Activated naive CD8-positive, alpha-beta T cell (primary cell): ENCODE data around the gene MXD4.

Experiments
- H3K27ac Mint-ChIP-seq: one replicate; pipeline ENCODE4 v1.8.0; 2021; ENCODE audit warnings: mixed read lengths
- H3K27me3 Mint-ChIP-seq: one replicate; pipeline ENCODE4 v1.8.0; 2021; ENCODE audit warnings: mixed read lengths
- H3K36me3 Mint-ChIP-seq: one replicate; pipeline ENCODE4 v1.8.0; 2021; ENCODE audit warnings: mixed read lengths
- H3K4me1 Mint-ChIP-seq: one replicate; pipeline ENCODE4 v1.8.0; 2021; ENCODE audit warnings: low read depth, mixed read lengths
- H3K4me3 Mint-ChIP-seq: one replicate; pipeline ENCODE4 v1.8.0; 2021; ENCODE audit warnings: mild to moderate bottlenecking, mixed read lengths
- H3K9me3 Mint-ChIP-seq: one replicate; pipeline ENCODE4 v1.8.0; 2021; ENCODE audit warnings: low read depth, mixed read lengths

Gene MXD4

DNA sequence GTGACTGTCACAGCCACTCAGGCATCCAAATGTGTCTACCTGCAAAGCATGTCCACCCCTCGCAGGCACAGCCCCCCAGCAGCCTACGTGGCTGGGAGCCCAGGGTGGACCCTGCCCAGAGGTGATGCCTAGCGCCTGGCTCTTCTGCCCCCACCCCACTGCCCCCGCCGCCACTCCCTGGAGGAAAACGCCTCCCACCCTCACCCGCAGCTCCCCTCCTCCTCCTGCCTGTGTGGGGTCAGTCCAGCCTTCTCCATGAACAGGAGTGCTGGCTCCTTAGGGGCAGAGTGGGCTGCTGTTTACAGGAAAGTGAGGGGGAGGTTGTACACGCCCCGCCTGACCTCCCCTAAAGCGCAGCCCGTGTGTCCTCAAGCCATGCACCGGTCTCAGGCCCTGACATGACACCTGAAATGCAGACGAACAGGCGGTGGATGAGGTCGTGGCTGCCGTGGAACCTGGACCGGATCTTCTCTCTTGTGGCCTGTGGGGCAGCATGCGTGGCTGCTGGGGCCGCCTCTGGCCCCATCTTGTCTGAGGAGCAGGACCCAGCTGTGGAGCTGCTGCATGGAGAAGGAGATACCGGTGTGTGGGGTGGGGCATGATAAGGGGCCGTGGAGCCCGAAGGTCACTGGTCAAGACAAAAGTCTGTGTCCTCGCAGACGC lies 11.9 kb upstream of the MXD4 start:
- no peak overlapping the region for H3K4me3 Mint-ChIP-seq
- no peak overlapping the region for H3K27ac Mint-ChIP-seq
- H3K27me3 Mint-ChIP-seq = no peaks in the 10 kb centered on the region
- no peaks in the 10 kb centered on the region for H3K36me3 Mint-ChIP-seq
- no peaks in the 10 kb centered on the region for H3K9me3 Mint-ChIP-seq
- H3K4me1 Mint-ChIP-seq = peaks cover 2% of the 10 kb centered on the region

DNA sequence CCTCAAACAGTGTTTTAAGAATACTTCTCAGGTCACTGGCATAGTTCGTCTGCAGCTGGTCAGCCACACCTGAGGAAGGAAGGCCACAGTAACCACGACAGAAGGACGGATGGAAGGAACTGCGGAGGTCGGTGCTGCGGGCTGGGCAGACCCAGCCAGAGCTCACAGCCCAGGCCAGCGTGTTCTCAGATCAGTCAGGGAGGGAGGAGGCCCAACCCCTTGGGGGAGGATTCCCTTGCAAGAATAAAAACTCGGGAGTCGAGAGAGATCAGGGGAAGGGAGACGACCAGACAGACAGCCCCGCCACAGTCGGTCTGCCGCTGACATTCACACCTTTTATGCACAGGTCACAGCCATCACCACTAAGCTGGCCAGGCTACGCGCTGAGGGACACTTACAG lies 11.3 kb upstream of the MXD4 start:
- Mint-ChIP-seq H3K9me3 (no peaks in the 10 kb centered on the region), H3K27ac (no peak overlapping the region), H3K36me3 (no peaks in the 10 kb centered on the region), H3K4me1 (peaks cover 2% of the 10 kb centered on the region), H3K27me3 (no peaks in the 10 kb centered on the region), H3K4me3 (no peak overlapping the region)

- Mint-ChIP-seq H3K4me1 (peaks cover 2% of the 10 kb centered on the region), H3K36me3 (no peaks in the 10 kb centered on the region), H3K4me3 (no peak overlapping the region), H3K27me3 (no peaks in the 10 kb centered on the region), H3K27ac (no peak overlapping the region), H3K9me3 (no peaks in the 10 kb centered on the region)
Measured at GRCh38 chr4:2272828-2273120, 10.9 kb upstream of the MXD4 start.

DNA sequence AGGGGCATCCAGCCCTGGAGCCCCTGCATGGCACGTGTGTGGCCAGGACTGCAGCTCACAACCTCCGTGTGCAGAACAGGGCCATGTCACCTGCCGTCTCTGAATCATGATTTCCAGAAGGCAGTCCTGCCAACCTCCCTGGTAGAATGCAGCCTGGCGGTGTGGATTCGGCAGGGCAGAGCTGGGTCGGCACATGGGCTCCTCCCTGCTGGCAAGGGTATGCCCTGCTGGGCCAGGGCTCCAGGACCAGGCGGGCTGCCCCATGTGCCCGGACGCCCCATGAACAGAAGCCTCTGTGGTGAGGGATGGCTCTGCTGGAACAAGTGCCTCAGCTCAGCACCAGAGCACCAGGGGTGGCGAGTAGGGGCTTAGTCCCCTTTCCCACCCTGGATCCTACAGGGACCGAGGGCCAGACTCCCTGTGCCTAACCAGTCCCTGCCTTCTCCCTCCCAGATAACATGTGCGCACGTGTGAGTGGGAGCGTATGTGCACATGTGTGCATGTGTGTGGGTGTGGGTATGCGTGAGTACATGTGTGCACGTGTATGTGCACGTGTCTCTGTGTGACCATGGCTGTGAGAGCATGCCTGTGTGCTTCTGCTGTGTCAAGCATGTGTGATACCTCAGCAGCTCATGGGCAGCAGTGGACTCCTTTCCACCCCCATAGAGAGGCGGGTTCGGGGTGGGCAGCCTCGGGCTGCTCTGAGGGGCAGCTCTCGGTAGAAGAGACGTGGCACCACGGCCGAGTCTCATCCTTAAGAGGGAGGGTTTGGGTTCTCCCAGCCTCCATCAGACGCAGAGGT lies 10.3 kb upstream of the MXD4 start:
- Mint-ChIP-seq H3K9me3 (no peaks in the 10 kb centered on the region), H3K27me3 (no peaks in the 10 kb centered on the region), H3K27ac (no peak overlapping the region), H3K36me3 (no peaks in the 10 kb centered on the region), H3K4me1 (peaks cover 2% of the 10 kb centered on the region), H3K4me3 (no peak overlapping the region)

DNA sequence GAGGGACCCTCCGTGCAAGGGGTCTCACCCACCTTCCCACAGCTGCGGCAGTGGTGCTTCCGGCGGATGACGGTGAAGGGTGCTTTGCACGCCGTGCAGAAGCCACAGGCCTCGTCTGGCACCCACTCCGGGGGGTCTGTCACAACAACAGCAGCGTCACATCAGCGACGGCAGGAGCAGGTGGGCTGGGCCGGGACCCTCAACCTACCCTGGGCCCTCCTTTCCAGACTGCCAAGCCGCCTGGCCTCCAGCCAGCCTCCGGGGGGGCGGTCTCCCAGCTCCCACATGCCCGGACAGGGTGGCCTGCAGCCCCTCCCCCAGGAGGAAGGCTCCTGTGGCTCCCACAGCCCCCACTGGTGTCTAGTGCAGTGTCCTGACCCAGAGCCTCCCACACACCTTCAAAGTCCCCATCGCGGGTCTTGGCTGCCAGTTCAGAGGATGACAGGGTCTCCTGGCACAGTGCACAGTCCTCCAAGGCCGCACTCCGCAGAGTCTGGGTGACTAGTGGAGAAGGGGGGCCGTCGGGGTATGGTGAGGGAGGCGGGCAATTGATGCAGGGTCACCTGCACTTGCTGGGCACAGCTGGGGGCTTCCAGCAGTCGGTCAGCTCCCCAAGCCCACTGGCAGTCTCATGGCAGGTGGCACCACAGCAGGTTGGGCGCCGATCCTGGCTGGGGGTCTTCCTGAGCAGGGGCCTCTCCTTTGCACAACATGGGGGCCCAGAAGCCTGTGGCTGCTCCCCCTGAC lies 9.5 kb upstream of the MXD4 start:
- H3K27ac Mint-ChIP-seq = no peak overlapping the region
- no peaks in the 10 kb centered on the region for H3K9me3 Mint-ChIP-seq
- peaks cover 2% of the 10 kb centered on the region for H3K4me1 Mint-ChIP-seq
- H3K36me3 Mint-ChIP-seq = no peaks in the 10 kb centered on the region
- H3K27me3 Mint-ChIP-seq = no peaks in the 10 kb centered on the region
- no peak overlapping the region for H3K4me3 Mint-ChIP-seq

DNA sequence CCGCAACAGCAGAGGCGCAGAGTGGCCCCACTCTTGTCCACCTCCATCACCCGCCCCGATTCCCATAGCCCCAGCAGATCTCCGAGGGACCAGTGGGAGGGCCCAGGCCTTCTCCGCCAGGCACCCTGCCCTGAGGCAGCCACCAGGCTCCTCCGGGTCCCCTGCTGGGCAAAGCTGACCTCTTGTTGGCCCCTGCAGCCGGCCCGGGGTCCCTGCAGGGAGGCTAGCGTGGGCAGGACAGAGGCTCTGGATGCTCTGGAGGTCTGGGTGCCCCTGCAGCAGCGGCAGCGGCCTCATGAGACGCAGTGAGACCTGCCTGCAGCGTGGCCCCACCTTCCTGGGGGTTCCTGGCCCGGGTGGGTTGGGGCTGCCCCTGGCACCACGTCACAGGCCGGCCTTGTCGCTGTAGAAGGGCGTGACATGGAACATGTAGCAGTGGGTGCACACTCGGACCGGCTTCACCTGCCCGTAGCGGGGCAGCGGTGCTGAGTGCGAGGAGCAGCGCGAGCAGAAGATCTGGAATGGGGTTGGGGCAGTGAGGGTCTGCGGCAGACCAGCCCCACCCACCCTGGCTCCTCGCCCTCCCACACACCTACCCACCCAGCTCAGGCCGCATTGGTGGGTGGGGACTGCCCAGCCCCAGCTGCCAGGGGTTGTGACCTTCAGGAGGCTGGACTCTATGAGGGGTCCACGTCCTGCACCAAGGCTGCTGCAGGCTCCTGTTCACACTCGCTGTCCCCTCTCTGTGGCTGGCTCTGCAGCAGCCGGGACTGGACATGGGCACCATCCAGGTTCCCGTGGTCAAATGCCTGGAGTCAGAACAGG lies 8.6 kb upstream of the MXD4 start:
- Mint-ChIP-seq H3K4me1 (peaks cover 2% of the 10 kb centered on the region), H3K9me3 (no peaks in the 10 kb centered on the region), H3K27ac (no peak overlapping the region), H3K4me3 (no peak overlapping the region), H3K27me3 (no peaks in the 10 kb centered on the region), H3K36me3 (no peaks in the 10 kb centered on the region)

GRCh38 chr4:2269618-2270163 lies 7.8 kb upstream of the MXD4 start:
- H3K9me3 Mint-ChIP-seq = no peaks in the 10 kb centered on the region
- peaks cover 2% of the 10 kb centered on the region for H3K4me1 Mint-ChIP-seq
- H3K4me3 Mint-ChIP-seq = no peak overlapping the region
- no peaks in the 10 kb centered on the region for H3K36me3 Mint-ChIP-seq
- H3K27me3 Mint-ChIP-seq = no peaks in the 10 kb centered on the region
- H3K27ac Mint-ChIP-seq = no peak overlapping the region

GRCh38 chr4:2269206-2269531 lies 7.3 kb upstream of the MXD4 start:
- no peak overlapping the region for H3K4me3 Mint-ChIP-seq
- no peaks in the 10 kb centered on the region for H3K36me3 Mint-ChIP-seq
- H3K4me1 Mint-ChIP-seq = peaks cover 2% of the 10 kb centered on the region
- H3K27me3 Mint-ChIP-seq = no peaks in the 10 kb centered on the region
- no peaks in the 10 kb centered on the region for H3K9me3 Mint-ChIP-seq
- H3K27ac Mint-ChIP-seq = no peak overlapping the region

DNA sequence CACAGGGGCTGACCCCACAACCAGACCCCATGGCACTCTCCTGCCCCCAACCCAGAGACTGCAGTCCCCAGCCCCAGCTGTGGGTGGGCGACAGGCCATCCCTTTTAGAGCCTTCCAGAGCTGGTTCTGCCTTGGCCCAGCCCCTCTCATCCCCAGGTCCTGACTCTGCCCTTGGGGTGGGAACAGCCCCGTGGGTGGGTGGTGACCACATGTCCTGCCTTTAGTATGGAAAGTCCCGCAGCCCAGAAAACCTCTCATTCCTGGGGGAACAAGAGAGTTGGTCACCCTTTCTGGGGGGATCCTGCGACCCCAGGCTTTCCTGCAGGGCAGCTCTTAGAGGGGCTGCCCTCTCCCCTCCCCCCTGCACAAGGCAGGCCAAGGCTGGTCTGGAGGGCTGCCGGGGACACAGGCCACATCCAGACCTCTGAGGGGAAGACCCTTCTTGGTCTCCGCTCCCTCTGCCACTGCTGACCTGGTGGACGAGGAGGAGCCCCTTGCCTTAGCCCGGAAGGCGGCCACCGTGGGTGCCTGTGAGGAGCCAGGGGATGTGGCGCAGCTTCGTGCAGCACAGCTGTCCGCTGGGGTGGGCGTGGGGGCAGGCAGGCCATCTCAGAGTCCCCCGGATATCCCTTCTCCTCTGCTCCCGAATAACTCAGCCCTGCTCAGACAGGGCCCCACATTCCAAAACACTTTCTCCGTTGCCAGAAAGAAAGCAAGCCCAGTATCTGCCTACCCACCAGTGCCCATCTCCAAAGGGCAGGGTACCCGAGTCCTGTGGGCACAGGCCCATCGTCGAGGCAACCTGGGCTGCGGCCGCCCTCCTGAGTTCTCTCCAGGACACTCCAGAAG lies 6.7 kb upstream of the MXD4 start:
- H3K4me3 Mint-ChIP-seq = no peak overlapping the region
- H3K27ac Mint-ChIP-seq = no peak overlapping the region
- H3K9me3 Mint-ChIP-seq = no peaks in the 10 kb centered on the region
- H3K27me3 Mint-ChIP-seq = no peaks in the 10 kb centered on the region
- no peaks in the 10 kb centered on the region for H3K36me3 Mint-ChIP-seq
- H3K4me1 Mint-ChIP-seq = peaks cover 2% of the 10 kb centered on the region

DNA sequence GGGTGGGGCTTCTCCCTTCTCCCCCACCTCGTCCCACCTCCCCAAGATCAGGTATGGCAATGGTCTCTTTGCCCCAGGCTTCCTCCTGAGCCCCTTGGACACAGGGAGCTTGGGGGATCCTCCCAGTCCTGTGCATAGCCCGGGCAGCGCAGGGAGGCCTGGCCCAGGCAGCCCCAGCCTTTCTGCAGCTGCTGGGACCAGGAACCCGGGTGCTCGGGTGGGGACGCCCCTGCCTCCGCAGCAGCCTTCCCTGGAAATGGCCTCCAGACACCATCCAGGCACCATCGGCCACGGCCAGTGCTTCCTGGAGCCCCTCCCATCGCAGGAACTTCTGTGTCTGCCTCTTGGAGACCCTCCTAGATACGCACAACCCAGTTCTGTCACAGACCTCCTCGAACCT lies 5.9 kb upstream of the MXD4 start:
- no peaks in the 10 kb centered on the region for H3K36me3 Mint-ChIP-seq
- H3K27ac Mint-ChIP-seq = no peak overlapping the region
- no peaks in the 10 kb centered on the region for H3K9me3 Mint-ChIP-seq
- H3K27me3 Mint-ChIP-seq = no peaks in the 10 kb centered on the region
- H3K4me3 Mint-ChIP-seq = no peak overlapping the region
- peaks cover 5% of the 10 kb centered on the region for H3K4me1 Mint-ChIP-seq

- H3K27me3 Mint-ChIP-seq = no peaks in the 10 kb centered on the region
- H3K9me3 Mint-ChIP-seq = no peaks in the 10 kb centered on the region
- H3K4me1 Mint-ChIP-seq = peaks cover 4% of the 10 kb centered on the region
- no peak overlapping the region for H3K4me3 Mint-ChIP-seq
- H3K36me3 Mint-ChIP-seq = no peaks in the 10 kb centered on the region
- H3K27ac Mint-ChIP-seq = no peak overlapping the region
Measured at GRCh38 chr4:2267320-2267811, 5.5 kb upstream of the MXD4 start.

GRCh38 chr4:2266821-2267220 lies 4.9 kb upstream of the MXD4 start:
- H3K27me3 Mint-ChIP-seq = no peaks in the 10 kb centered on the region
- no peaks in the 10 kb centered on the region for H3K36me3 Mint-ChIP-seq
- no peak overlapping the region for H3K4me3 Mint-ChIP-seq
- H3K9me3 Mint-ChIP-seq = no peaks in the 10 kb centered on the region
- peaks cover 3% of the 10 kb centered on the region for H3K4me1 Mint-ChIP-seq
- H3K27ac Mint-ChIP-seq = no peak overlapping the region

GRCh38 chr4:2266181-2266580 lies 4.3 kb upstream of the MXD4 start:
- H3K27me3 Mint-ChIP-seq = no peaks in the 10 kb centered on the region
- no peaks in the 10 kb centered on the region for H3K9me3 Mint-ChIP-seq
- no peak overlapping the region for H3K4me3 Mint-ChIP-seq
- no peak overlapping the region for H3K27ac Mint-ChIP-seq
- H3K4me1 Mint-ChIP-seq = peaks cover 3% of the 10 kb centered on the region
- no peaks in the 10 kb centered on the region for H3K36me3 Mint-ChIP-seq
